SU-DHL-6 (cell line): Measurements from ENCODE around the gene ANKS1A.

Experiments
- CTCF ChIP-seq: fragments of 200-600 bp; sonication (generic); IDR thresholded peaks from one replicate; pipeline ENCODE4 v1.5.1; 2017; ENCODE audit warnings: antibody characterized with exemption, mild to moderate bottlenecking, low read length, moderate library complexity; ENCODE audit not compliant: insufficient read depth, poor library complexity, severe bottlenecking
- EZH2phosphoT487 ChIP-seq: fragments of 200-600 bp; sonication (generic), shearing (Covaris generic); conservative IDR thresholded peaks from 2 replicates; pipeline ENCODE4 v1.6.1; 2018; ENCODE audit warnings: mild to moderate bottlenecking, antibody characterized with exemption, low read length, moderate library complexity, mixed read lengths

GRCh38 chr6:34958734-34959133 is 69.7 kb downstream of the ANKS1A start:
- no peak for TF ChIP-seq CTCF
- no peak for TF ChIP-seq EZH2phosphoT487
